NT2/D1 (cell line): ENCODE measurements around the gene ZNF22.

Source experiments
- SUZ12 ChIP-seq: IDR thresholded peaks from 2 replicates; pipeline ENCODE4 v1.6.1; 2011; ENCODE audit not compliant: insufficient read length, insufficient read depth; ENCODE audit errors: extremely low read depth
- YY1 ChIP-seq: IDR thresholded peaks from 2 replicates; pipeline ENCODE4 v1.6.1; 2011; ENCODE audit not compliant: insufficient read length, insufficient read depth
- ZNF274 ChIP-seq: IDR thresholded peaks from 2 replicates; pipeline ENCODE4 v1.6.1; 2011; ENCODE audit warnings: mild to moderate bottlenecking, low read depth, low read length

GRCh38 chr10:45008524-45009161, 7.9 kb downstream of the ZNF22 start:
- TF ChIP-seq ZNF274 (no peak), YY1 (no peak), SUZ12 (no peak)
